Mesenchymal stem cell (in vitro differentiated cells and primary cell): ENCODE results near the gene SHTN1.

Experiments used
- DNase-seq: peaks from one replicate; pipeline ENCODE4 v3.0.0-alpha.2; 2013
- H2AFZ ChIP-seq: one replicate; pipeline ENCODE4 v1.6.1; 2013; ENCODE audit warnings: low read depth, mild to moderate bottlenecking, control low read depth, inconsistent platforms, low read length, moderate library complexity
- H2AK5ac ChIP-seq: 2 replicates; pipeline ENCODE4 v1.6.1; 2013; ENCODE audit warnings: low read length, moderate library complexity, mild to moderate bottlenecking, inconsistent platforms; ENCODE audit not compliant: severe bottlenecking
- H2BK120ac ChIP-seq: one replicate; pipeline ENCODE4 v1.6.1; 2013; ENCODE audit warnings: low read depth, mild to moderate bottlenecking, inconsistent platforms, low read length, moderate library complexity
- H2BK12ac ChIP-seq, 2 experiments: one replicate each; pipeline ENCODE4 v1.6.1; 2013; ENCODE audit warnings: inconsistent platforms in 2 of 2, low read length in 2 of 2, mild to moderate bottlenecking in 2 of 2, moderate library complexity in 2 of 2, control low read depth in 1 of 2
- H2BK15ac ChIP-seq: one replicate; pipeline ENCODE4 v1.6.1; 2013; ENCODE audit warnings: mild to moderate bottlenecking, low read depth, inconsistent platforms; ENCODE audit not compliant: poor library complexity, severe bottlenecking
- H2BK5ac ChIP-seq: 2 replicates; pipeline ENCODE4 v1.6.1; 2013; ENCODE audit warnings: low read depth, mild to moderate bottlenecking, low read length, control low read depth, inconsistent platforms; ENCODE audit not compliant: poor library complexity, severe bottlenecking
- H3K14ac ChIP-seq, 2 experiments: one replicate each; pipeline ENCODE4 v1.6.1; 2013; ENCODE audit warnings: inconsistent platforms in 2 of 2, low read length in 2 of 2, control low read depth in 1 of 2, mild to moderate bottlenecking in 1 of 2, moderate library complexity in 1 of 2
- H3K18ac ChIP-seq, 2 experiments: one replicate each; pipeline ENCODE4 v1.6.1; 2013; ENCODE audit warnings: inconsistent platforms in 2 of 2, low read length in 2 of 2, control low read depth in 1 of 2, low read depth in 1 of 2, mild to moderate bottlenecking in 1 of 2
- H3K23ac ChIP-seq, 2 experiments: one replicate each; pipeline ENCODE4 v1.6.1; 2013; ENCODE audit warnings: inconsistent platforms in 2 of 2, low read length in 2 of 2, mild to moderate bottlenecking in 2 of 2, moderate library complexity in 2 of 2, control low read depth in 1 of 2
- H3K27ac ChIP-seq: 2 replicates; pipeline ENCODE4 v1.5.1; 2013; ENCODE audit warnings: mild to moderate bottlenecking, moderate library complexity, low read length, control low read depth, inconsistent platforms; ENCODE audit not compliant: poor library complexity, severe bottlenecking
- H3K27me3 ChIP-seq, 2 experiments: 2 replicates each; pipeline versions ENCODE4 v1.6.1 to v1.7.0; 2013; ENCODE audit warnings: low read length in 2 of 2, mild to moderate bottlenecking in 2 of 2, moderate library complexity in 2 of 2, control low read depth in 1 of 2, inconsistent platforms in 1 of 2; ENCODE audit not compliant: control insufficient read depth in 1 of 2, insufficient read depth in 1 of 2
- H3K36me3 ChIP-seq, 2 experiments: 2 replicates each; pipeline versions ENCODE4 v1.6.1 to v1.7.0; 2013; ENCODE audit warnings: low read length in 2 of 2, control low read depth in 1 of 2, inconsistent platforms in 1 of 2, low read depth in 1 of 2, mild to moderate bottlenecking in 1 of 2; ENCODE audit not compliant: insufficient read depth in 2 of 2, control insufficient read depth in 1 of 2
- H3K4ac ChIP-seq, 2 experiments: one replicate each; pipeline ENCODE4 v1.6.1; 2013; ENCODE audit warnings: inconsistent platforms in 2 of 2, low read length in 2 of 2, mild to moderate bottlenecking in 2 of 2, moderate library complexity in 2 of 2, control low read depth in 1 of 2, low read depth in 1 of 2
- H3K4me1 ChIP-seq: 2 replicates; pipeline ENCODE4 v1.6.1; 2013; ENCODE audit warnings: low read depth, low read length, control low read depth; ENCODE audit not compliant: control insufficient read depth, insufficient read depth
- H3K4me2 ChIP-seq: 2 replicates; pipeline ENCODE4 v1.6.1; 2013; ENCODE audit warnings: low read length, mild to moderate bottlenecking, inconsistent platforms; ENCODE audit not compliant: poor library complexity, severe bottlenecking
- H3K4me3 ChIP-seq, 2 experiments: 2 replicates each; pipeline versions ENCODE4 v1.5.1 to v1.7.0; 2013; ENCODE audit warnings: low read length in 2 of 2, mild to moderate bottlenecking in 2 of 2, control low read depth in 1 of 2, low read depth in 1 of 2; ENCODE audit not compliant: insufficient read depth in 1 of 2
- H3K79me1 ChIP-seq: replicated peaks from 2 replicates; pipeline ENCODE4 v1.6.1; 2013; ENCODE audit warnings: mild to moderate bottlenecking, control low read depth, low read length, inconsistent platforms; ENCODE audit not compliant: poor library complexity, severe bottlenecking
- H3K9ac ChIP-seq: 2 replicates; pipeline ENCODE4 v1.7.0; 2013; ENCODE audit warnings: mild to moderate bottlenecking, low read length, moderate library complexity
- H3K9me3 ChIP-seq: 2 replicates; pipeline ENCODE4 v1.7.0; 2013; ENCODE audit warnings: mild to moderate bottlenecking, low read length; ENCODE audit not compliant: control insufficient read depth
- H4K8ac ChIP-seq: one replicate; pipeline ENCODE4 v1.6.1; 2013; ENCODE audit warnings: inconsistent platforms, mild to moderate bottlenecking, low read length, moderate library complexity
- H4K91ac ChIP-seq: one replicate; pipeline ENCODE4 v1.6.1; 2013; ENCODE audit warnings: mild to moderate bottlenecking, low read length, inconsistent platforms
- WGBS: methylation state at CpG from one replicate; pipeline ENCODE4 v1.1.7; 2013; ENCODE audit warnings: mixed read lengths; 5-methylcytosine and 5-hydroxymethylcytosine counted together

SHTN1 gene

GRCh38 chr10:116915340-116915739, 89.6 kb downstream of the SHTN1 start:
- H3K18ac ChIP-seq = no peak overlapping the region
- no peak overlapping the region for H2AFZ ChIP-seq
- no peak for DNase-seq
- H3K4me2 ChIP-seq = no peak overlapping the region
- no peak overlapping the region for H2BK12ac ChIP-seq
- no peak overlapping the region for H3K9ac ChIP-seq
- no peaks in the 10 kb centered on the region for H3K27me3 ChIP-seq
- H3K9me3 ChIP-seq = no peaks in the 10 kb centered on the region
- peaks cover 0 to 10% of the 10 kb centered on the region in 2 experiments for H3K36me3 ChIP-seq
- H3K4me3 ChIP-seq = no peak overlapping the region
- H3K27ac ChIP-seq = no peak overlapping the region
- H3K4me1 ChIP-seq = no peaks in the 10 kb centered on the region
- no peaks in the 10 kb centered on the region for H3K79me1 ChIP-seq
- H3K4ac ChIP-seq = no peak overlapping the region
- H2BK120ac ChIP-seq = no peak overlapping the region
- H4K91ac ChIP-seq = no peak overlapping the region
- WGBS = 97% methylated on average over 2 of the region's 2 CpGs
- no peak overlapping the region for H3K23ac ChIP-seq
- no peak overlapping the region for H2BK15ac ChIP-seq
- no peak overlapping the region for H3K14ac ChIP-seq
- H2BK5ac ChIP-seq = no peak overlapping the region
- H4K8ac ChIP-seq = no peak overlapping the region
- no peak overlapping the region for H2AK5ac ChIP-seq

GRCh38 chr10:116913695-116914094, 91.3 kb downstream of the SHTN1 start:
- Histone ChIP-seq H3K27me3 (no peaks in the 10 kb centered on the region), H3K18ac (no peak overlapping the region), H2AFZ (no peak overlapping the region), H4K8ac (no peak overlapping the region), H3K36me3 (peaks cover 0 to 10% of the 10 kb centered on the region in 2 experiments), H3K14ac (no peak overlapping the region), H2BK12ac (no peak overlapping the region), H3K23ac (no peak overlapping the region), H3K27ac (no peak overlapping the region), H3K4me1 (no peaks in the 10 kb centered on the region), H3K79me1 (no peaks in the 10 kb centered on the region), H4K91ac (no peak overlapping the region), H2AK5ac (no peak overlapping the region), H2BK5ac (no peak overlapping the region), H3K9me3 (no peaks in the 10 kb centered on the region), H2BK120ac (no peak overlapping the region), H2BK15ac (no peak overlapping the region), H3K4me2 (no peak overlapping the region), H3K9ac (no peak overlapping the region), H3K4ac (no peak overlapping the region), H3K4me3 (no peak overlapping the region)
- no peak for DNase-seq
- WGBS = 100% methylated on average over 1 of the region's 1 CpG

GRCh38 chr10:116912162-116912561, 92.8 kb downstream of the SHTN1 start:
- no peak overlapping the region for H4K8ac ChIP-seq
- DNase-seq = no peak
- no peak overlapping the region for H3K4me3 ChIP-seq
- H2AFZ ChIP-seq = no peak overlapping the region
- H3K79me1 ChIP-seq = no peaks in the 10 kb centered on the region
- H2BK120ac ChIP-seq = no peak overlapping the region
- H3K4me1 ChIP-seq = no peaks in the 10 kb centered on the region
- H3K9ac ChIP-seq = no peak overlapping the region
- H3K4me2 ChIP-seq = no peak overlapping the region
- H3K23ac ChIP-seq = no peak overlapping the region
- no peak overlapping the region for H2AK5ac ChIP-seq
- no peak overlapping the region for H3K14ac ChIP-seq
- H3K27ac ChIP-seq = no peak overlapping the region
- H2BK12ac ChIP-seq = no peak overlapping the region
- H3K4ac ChIP-seq = no peak overlapping the region
- 83% methylated on average over 1 of the region's 1 CpG for WGBS
- H3K36me3 ChIP-seq = peaks cover 0 to 10% of the 10 kb centered on the region in 2 experiments
- no peak overlapping the region for H4K91ac ChIP-seq
- H3K18ac ChIP-seq = no peak overlapping the region
- no peak overlapping the region for H2BK5ac ChIP-seq
- no peaks in the 10 kb centered on the region for H3K27me3 ChIP-seq
- H2BK15ac ChIP-seq = no peak overlapping the region
- no peaks in the 10 kb centered on the region for H3K9me3 ChIP-seq

DNA sequence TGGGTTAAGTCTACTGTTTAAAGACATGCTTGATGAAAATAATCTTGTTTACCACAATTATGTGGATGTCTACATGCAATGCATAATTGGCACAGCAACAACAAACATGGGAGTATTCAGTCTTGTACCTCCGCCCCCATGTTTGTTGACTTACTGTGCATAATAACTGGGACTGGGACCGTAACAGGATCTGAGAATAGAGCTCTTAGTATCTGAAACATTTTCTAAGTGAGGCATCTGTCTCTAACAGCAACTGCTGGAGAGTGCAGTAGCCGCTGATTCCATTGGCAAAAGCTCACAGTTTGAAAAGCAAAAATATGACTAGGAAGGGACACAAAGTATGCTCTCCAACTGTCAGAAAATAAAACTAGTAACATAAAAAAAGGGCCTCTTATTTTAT, 94.1 kb downstream of the SHTN1 start:
- no peak overlapping the region for H3K9ac ChIP-seq
- peaks cover 0 to 13% of the 10 kb centered on the region in 2 experiments for H3K36me3 ChIP-seq
- H2AFZ ChIP-seq = no peak overlapping the region
- H3K14ac ChIP-seq = no peak overlapping the region
- no peak overlapping the region for H2BK120ac ChIP-seq
- H3K4me2 ChIP-seq = no peak overlapping the region
- no peak overlapping the region for H3K4me3 ChIP-seq
- H3K79me1 ChIP-seq = no peaks in the 10 kb centered on the region
- no peak overlapping the region for H3K18ac ChIP-seq
- H3K4me1 ChIP-seq = no peaks in the 10 kb centered on the region
- no peaks in the 10 kb centered on the region for H3K9me3 ChIP-seq
- no peak overlapping the region for H2BK12ac ChIP-seq
- H3K23ac ChIP-seq = no peak overlapping the region
- H3K27ac ChIP-seq = no peak overlapping the region
- no peaks in the 10 kb centered on the region for H3K27me3 ChIP-seq
- no peak overlapping the region for H3K4ac ChIP-seq
- H2BK15ac ChIP-seq = no peak overlapping the region
- no peak for DNase-seq
- H2AK5ac ChIP-seq = no peak overlapping the region
- no peak overlapping the region for H4K8ac ChIP-seq
- H4K91ac ChIP-seq = no peak overlapping the region
- 93% methylated on average over 2 of the region's 3 CpGs for WGBS
- no peak overlapping the region for H2BK5ac ChIP-seq
